K562 (cell line): ENCODE measurements around the gene SIGLEC6. TPM values are rescaled to one million over a fixed set of nuclear protein-coding genes. Genes with fewer than 3 reads are reported as not detected.
A peak's percentile ranks its signal among the peaks of the same experiment; 100 is the strongest.

Experiments used
- ASH1L ChIP-seq: fragments of 450-650 bp; IDR thresholded peaks from 2 replicates; pipeline ENCODE4 v1.6.1; 2018; ENCODE audit warnings: borderline replicate concordance, mild to moderate bottlenecking, low read depth; ENCODE audit not compliant: partially characterized antibody
- BRF1 ChIP-seq: IDR thresholded peaks from 3 replicates; pipeline ENCODE4 v1.6.1; 2011; ENCODE audit warnings: borderline replicate concordance, mild to moderate bottlenecking; ENCODE audit not compliant: insufficient read length; ENCODE audit errors: extremely low read depth
- CBFA2T2 ChIP-seq: fragments of 450-650 bp; conservative IDR thresholded peaks from 2 replicates; pipeline ENCODE4 v1.6.1; 2017; ENCODE audit warnings: mild to moderate bottlenecking
- EGR1 ChIP-seq: fragments of 450-650 bp; conservative IDR thresholded peaks from 2 replicates; pipeline ENCODE4 v1.6.1; 2017; ENCODE audit warnings: mild to moderate bottlenecking
- EHMT2 ChIP-seq: fragments of 450-650 bp; IDR thresholded peaks from 2 replicates; pipeline ENCODE4 v1.6.1; 2018; ENCODE audit warnings: antibody characterized with exemption
- ESRRA ChIP-seq: fragments of 450-650 bp; IDR thresholded peaks from 2 replicates; pipeline ENCODE4 v1.6.1; 2014; ENCODE audit warnings: low read depth, mild to moderate bottlenecking, moderate library complexity, borderline replicate concordance
- HMG20B ChIP-seq: fragments of 250-450 bp; sonication (Bioruptor Pico); IDR thresholded peaks from 2 replicates; pipeline ENCODE4 v1.5.0; 2021; ENCODE audit warnings: mild to moderate bottlenecking
- JUND ChIP-seq, 2 experiments: IDR thresholded peaks; 2 replicates in 1 of 2; 3 replicates in 1 of 2; pipeline ENCODE4 v1.6.1; 2011; ENCODE audit warnings: borderline replicate concordance in 2 of 2, low read depth in 2 of 2, low read length in 2 of 2, improper control_type of control experiment in 1 of 2, missing biosample characterization in 1 of 2, missing genetic modification characterization in 1 of 2, missing genetic modification reagents in 1 of 2
- MAZ ChIP-seq, 2 experiments: fragments of 450-650 bp in 1 of 2; sonication (generic) in 1 of 2; formaldehyde crosslinking; IDR thresholded peaks in 1 of 2; conservative IDR thresholded peaks in 1 of 2; 2 replicates each; pipeline versions ENCODE4 v1.4.0 to v1.5.0; 2020; ENCODE audit warnings: mild to moderate bottlenecking in 1 of 2, missing genetic modification reagents in 1 of 2
- PRMT5 ChIP-seq: sonication (generic); formaldehyde crosslinking; IDR thresholded peaks from 2 replicates; pipeline ENCODE4 v1.5.0; 2020; ENCODE audit warnings: missing genetic modification reagents
- RAD21 ChIP-seq, 2 experiments: fragments of 250-450 bp in 1 of 2; fragments of 450-650 bp in 1 of 2; sonication (Bioruptor Pico) in 1 of 2; formaldehyde crosslinking in 1 of 2; IDR thresholded peaks in 1 of 2; conservative IDR thresholded peaks in 1 of 2; 2 replicates each; pipeline versions ENCODE4 v1.4.0 to v1.8.0; 2020 to 2022; ENCODE audit warnings: mild to moderate bottlenecking in 2 of 2, moderate library complexity in 1 of 2
- SMARCE1 ChIP-seq: fragments of 450-650 bp; IDR thresholded peaks from 2 replicates; pipeline ENCODE4 v1.7.1; 2016; ENCODE audit warnings: mild to moderate bottlenecking
- ZNF134 ChIP-seq: fragments of 250-450 bp; sonication (Bioruptor Pico); conservative IDR thresholded peaks from 2 replicates; pipeline ENCODE4 v1.4.0; 2020
- ZNF444 ChIP-seq: fragments of 250-450 bp; sonication (Bioruptor Pico); IDR thresholded peaks from 2 replicates; pipeline ENCODE4 v1.4.0; 2020; ENCODE audit warnings: mild to moderate bottlenecking, moderate library complexity
- ZNF584 ChIP-seq: fragments of 200-800 bp; sonication (Bioruptor generic); IDR thresholded peaks from 2 replicates; pipeline ENCODE4 v1.6.1; 2016; ENCODE audit warnings: low read depth, mild to moderate bottlenecking, missing genetic modification characterization, missing compliant biosample characterization
- polyA plus RNA-seq, 8 experiments: library from polyadenylated mRNA; depleted of rRNA in 4 of 8; stranded (reverse) in 5 of 8; unstranded in 3 of 8; fragments of >200 nt; fragmentation: Nextera tagmentation in 2 of 8; fragmentation: Illumina TruSeq in 1 of 8; extraction: Ambion mirVana in 2 of 8; extraction: Trizol in 1 of 8; gene quantifications; 2 replicates each; pipeline versions ENCODE4 v1.2.1 to v1.2.3, GENCODE V29; 2011 to 2014; ENCODE audit warnings: inconsistent platforms in 1 of 8, missing spikeins in 1 of 8
- total RNA-seq, 7 experiments: library from RNA; depleted of rRNA in 6 of 7; stranded (reverse); fragments of >200 nt in 6 of 7; fragmentation: Illumina TruSeq in 2 of 7; extraction: Trizol in 2 of 7; gene quantifications; 2 replicates each; pipeline versions ENCODE4 v1.2.1 to v1.2.3, GENCODE V29; 2011 to 2021; ENCODE audit warnings: low replicate concordance in 1 of 7
- TF ChIP-seq, protein P1 (sequence below): fragments of 150-350 bp; conservative IDR thresholded peaks from 2 replicates; pipeline ENCODE4 v1.6.1; 2014; ENCODE audit warnings: low read length
- TF ChIP-seq, protein P2 (sequence below): sonication (generic); formaldehyde crosslinking; IDR thresholded peaks from 2 replicates; pipeline ENCODE4 v1.8.0; 2022; ENCODE audit warnings: mild to moderate bottlenecking, missing genetic modification reagents
- TF ChIP-seq, protein P3 (sequence below): fragments of 250-450 bp; sonication (Bioruptor Pico); IDR thresholded peaks from 2 replicates; pipeline ENCODE4 v1.6.1; 2021; ENCODE audit warnings: mild to moderate bottlenecking
- TF ChIP-seq, protein P4 (sequence below), 2 experiments: fragments of 450-650 bp; conservative IDR thresholded peaks; 2 replicates each; pipeline ENCODE4 v1.6.1; 2017; ENCODE audit warnings: mild to moderate bottlenecking in 2 of 2, moderate library complexity in 2 of 2

Gene SIGLEC6
- total and polyA plus RNA-seq, 9 of the 15 experiments (the other 6 are each of a cell fraction or from before 2014, with no cell fraction given) = 0.03 to 17.5 (median 0.71) TPM

DNA sequence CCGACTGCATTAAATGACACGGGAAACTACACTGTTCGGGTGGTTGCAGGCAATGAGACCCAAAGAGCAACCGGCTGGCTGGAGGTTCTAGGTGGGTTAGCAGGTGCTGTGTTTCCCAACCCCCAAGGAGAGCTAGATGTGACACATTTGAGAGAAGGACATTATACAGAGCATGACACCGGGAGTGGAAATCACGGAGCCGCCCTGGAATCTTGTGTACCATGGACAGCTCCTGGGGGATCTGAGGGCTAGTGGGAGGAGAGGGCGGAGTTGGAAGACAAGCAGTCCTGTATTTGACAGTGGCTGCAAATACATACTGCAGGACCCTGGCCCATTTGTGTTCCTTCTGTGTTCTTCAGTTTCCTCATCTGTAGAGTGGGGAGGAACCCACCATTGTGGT lies 50.9 kb downstream of the SIGLEC6 start (continued):
- TF ChIP-seq MAZ (CRISPR knock-in tag; conservative IDR thresholded peaks at IDR 0.05 in 1 of 2, IDR thresholded peaks at IDR 0.05 in 1 of 2) (peak; percentile 18 to 83; a peak in 2 of 4 replicates), ZNF134 (CRISPR knock-in tag) (no peak), EGR1 (peak; percentile 24; the same call in 1 of the 2 replicates), ASH1L (no peak), JUND (IDR thresholded peaks at IDR 0.05; ENCODE audit: borderline replicate concordance, low read depth, low read length) (no peak), JUND (tag; IDR thresholded peaks at IDR 0.05; ENCODE audit: borderline replicate concordance, low read depth, low read length) (peak; percentile 28; the same call in 1 of the 3 replicates), ZNF584 (CRISPR knock-in tag) (no peak), ZNF444 (CRISPR knock-in tag) (no peak), RAD21 (CRISPR knock-in tag; conservative IDR thresholded peaks at IDR 0.05 in 1 of 2, IDR thresholded peaks at IDR 0.05 in 1 of 2) (0 out of 4 replicates have a peak, but pooled peaks of 1 of the 2 experiments have one; percentile 20), CBFA2T2 (no peak), HMG20B (CRISPR knock-in tag) (no peak), BRF1 (no peak), SMARCE1 (no peak), ESRRA (no peak), EHMT2 (peak; percentile 99), PRMT5 (peak; percentile 73; the same call in 1 of the 2 replicates)
- TF ChIP-seq, protein P1, sequence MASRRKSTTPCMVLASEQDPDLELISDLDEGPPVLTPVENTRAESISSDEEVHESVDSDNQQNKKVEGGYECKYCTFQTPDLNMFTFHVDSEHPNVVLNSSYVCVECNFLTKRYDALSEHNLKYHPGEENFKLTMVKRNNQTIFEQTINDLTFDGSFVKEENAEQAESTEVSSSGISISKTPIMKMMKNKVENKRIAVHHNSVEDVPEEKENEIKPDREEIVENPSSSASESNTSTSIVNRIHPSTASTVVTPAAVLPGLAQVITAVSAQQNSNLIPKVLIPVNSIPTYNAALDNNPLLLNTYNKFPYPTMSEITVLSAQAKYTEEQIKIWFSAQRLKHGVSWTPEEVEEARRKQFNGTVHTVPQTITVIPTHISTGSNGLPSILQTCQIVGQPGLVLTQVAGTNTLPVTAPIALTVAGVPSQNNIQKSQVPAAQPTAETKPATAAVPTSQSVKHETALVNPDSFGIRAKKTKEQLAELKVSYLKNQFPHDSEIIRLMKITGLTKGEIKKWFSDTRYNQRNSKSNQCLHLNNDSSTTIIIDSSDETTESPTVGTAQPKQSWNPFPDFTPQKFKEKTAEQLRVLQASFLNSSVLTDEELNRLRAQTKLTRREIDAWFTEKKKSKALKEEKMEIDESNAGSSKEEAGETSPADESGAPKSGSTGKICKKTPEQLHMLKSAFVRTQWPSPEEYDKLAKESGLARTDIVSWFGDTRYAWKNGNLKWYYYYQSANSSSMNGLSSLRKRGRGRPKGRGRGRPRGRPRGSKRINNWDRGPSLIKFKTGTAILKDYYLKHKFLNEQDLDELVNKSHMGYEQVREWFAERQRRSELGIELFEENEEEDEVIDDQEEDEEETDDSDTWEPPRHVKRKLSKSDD = no peak
- TF ChIP-seq, protein P2, sequence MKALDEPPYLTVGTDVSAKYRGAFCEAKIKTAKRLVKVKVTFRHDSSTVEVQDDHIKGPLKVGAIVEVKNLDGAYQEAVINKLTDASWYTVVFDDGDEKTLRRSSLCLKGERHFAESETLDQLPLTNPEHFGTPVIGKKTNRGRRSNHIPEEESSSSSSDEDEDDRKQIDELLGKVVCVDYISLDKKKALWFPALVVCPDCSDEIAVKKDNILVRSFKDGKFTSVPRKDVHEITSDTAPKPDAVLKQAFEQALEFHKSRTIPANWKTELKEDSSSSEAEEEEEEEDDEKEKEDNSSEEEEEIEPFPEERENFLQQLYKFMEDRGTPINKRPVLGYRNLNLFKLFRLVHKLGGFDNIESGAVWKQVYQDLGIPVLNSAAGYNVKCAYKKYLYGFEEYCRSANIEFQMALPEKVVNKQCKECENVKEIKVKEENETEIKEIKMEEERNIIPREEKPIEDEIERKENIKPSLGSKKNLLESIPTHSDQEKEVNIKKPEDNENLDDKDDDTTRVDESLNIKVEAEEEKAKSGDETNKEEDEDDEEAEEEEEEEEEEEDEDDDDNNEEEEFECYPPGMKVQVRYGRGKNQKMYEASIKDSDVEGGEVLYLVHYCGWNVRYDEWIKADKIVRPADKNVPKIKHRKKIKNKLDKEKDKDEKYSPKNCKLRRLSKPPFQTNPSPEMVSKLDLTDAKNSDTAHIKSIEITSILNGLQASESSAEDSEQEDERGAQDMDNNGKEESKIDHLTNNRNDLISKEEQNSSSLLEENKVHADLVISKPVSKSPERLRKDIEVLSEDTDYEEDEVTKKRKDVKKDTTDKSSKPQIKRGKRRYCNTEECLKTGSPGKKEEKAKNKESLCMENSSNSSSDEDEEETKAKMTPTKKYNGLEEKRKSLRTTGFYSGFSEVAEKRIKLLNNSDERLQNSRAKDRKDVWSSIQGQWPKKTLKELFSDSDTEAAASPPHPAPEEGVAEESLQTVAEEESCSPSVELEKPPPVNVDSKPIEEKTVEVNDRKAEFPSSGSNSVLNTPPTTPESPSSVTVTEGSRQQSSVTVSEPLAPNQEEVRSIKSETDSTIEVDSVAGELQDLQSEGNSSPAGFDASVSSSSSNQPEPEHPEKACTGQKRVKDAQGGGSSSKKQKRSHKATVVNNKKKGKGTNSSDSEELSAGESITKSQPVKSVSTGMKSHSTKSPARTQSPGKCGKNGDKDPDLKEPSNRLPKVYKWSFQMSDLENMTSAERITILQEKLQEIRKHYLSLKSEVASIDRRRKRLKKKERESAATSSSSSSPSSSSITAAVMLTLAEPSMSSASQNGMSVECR (CRISPR knock-in tag) = 0 out of 2 replicates have a peak, but pooled peaks have one; percentile 49
- TF ChIP-seq, protein P3, sequence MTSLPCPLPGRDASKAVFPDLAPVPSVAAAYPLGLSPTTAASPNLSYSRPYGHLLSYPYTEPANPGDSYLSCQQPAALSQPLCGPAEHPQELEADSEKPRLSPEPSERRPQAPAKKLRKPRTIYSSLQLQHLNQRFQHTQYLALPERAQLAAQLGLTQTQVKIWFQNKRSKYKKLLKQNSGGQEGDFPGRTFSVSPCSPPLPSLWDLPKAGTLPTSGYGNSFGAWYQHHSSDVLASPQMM (CRISPR knock-in tag) = no peak
- TF ChIP-seq, protein P4, sequence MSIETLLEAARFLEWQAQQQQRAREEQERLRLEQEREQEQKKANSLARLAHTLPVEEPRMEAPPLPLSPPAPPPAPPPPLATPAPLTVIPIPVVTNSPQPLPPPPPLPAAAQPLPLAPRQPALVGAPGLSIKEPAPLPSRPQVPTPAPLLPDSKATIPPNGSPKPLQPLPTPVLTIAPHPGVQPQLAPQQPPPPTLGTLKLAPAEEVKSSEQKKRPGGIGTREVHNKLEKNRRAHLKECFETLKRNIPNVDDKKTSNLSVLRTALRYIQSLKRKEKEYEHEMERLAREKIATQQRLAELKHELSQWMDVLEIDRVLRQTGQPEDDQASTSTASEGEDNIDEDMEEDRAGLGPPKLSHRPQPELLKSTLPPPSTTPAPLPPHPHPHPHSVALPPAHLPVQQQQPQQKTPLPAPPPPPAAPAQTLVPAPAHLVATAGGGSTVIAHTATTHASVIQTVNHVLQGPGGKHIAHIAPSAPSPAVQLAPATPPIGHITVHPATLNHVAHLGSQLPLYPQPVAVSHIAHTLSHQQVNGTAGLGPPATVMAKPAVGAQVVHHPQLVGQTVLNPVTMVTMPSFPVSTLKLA (conservative IDR thresholded peaks at IDR 0.05) = 0 out of 4 replicates have a peak, but pooled peaks of 1 of the 2 experiments have one; percentile 31
